Body of pancreas (tissue), 4 donors: ENCODE measurements around the gene EXOC7. TPM values are rescaled to one million over a fixed set of nuclear protein-coding genes. Genes with fewer than 3 reads are reported as not detected.

Experiments used
- ATAC-seq: fragments of 150-250 bp; one replicate; pipeline ENCODE4 v1.9.1; 2016
- DNase-seq, 4 donors: peaks; one replicate each; pipeline ENCODE4 v3.0.0-alpha.2; 2019
- H3K27ac ChIP-seq, 4 donors: fragments of 200-600 bp; sonication (generic); 1 replicate in 3 of 4; 2 replicates in 1 of 4; pipeline versions ENCODE4 v1.5.1 to v1.6.1; 2016 to 2019; ENCODE audit warnings: mild to moderate bottlenecking in 1 of 4, mixed read lengths in 1 of 4, moderate library complexity in 1 of 4
- H3K27me3 ChIP-seq, 2 donors: fragments of 200-600 bp; sonication (generic); one replicate each; pipeline ENCODE4 v1.6.0; 2016; ENCODE audit warnings: mild to moderate bottlenecking in 1 of 2
- H3K36me3 ChIP-seq, 2 donors: fragments of 200-600 bp; sonication (generic); replicated peaks in 1 of 2; 2 replicates each; pipeline ENCODE4 v1.5.1; 2016; ENCODE audit warnings: low read depth in 2 of 2; ENCODE audit not compliant: insufficient read depth in 1 of 2
- H3K4me1 ChIP-seq: fragments of 200-600 bp; sonication (generic); one replicate; pipeline ENCODE4 v1.6.0; 2016
- H3K4me3 ChIP-seq, 2 donors: fragments of 200-600 bp; sonication (generic); 1 replicate in 1 of 2; 2 replicates in 1 of 2; pipeline ENCODE4 v1.5.1; 2016 to 2019
- H3K9me3 ChIP-seq, 3 donors: fragments of 200-600 bp; sonication (generic); 1 replicate in 2 of 3; 2 replicates in 1 of 3; pipeline ENCODE4 v1.5.1; 2016
- CTCF ChIP-seq, 7 experiments: fragments of 450-650 bp in 4 of 7; fragments of 200-600 bp in 3 of 7; sonication (generic) in 3 of 7; IDR thresholded peaks; one replicate each; pipeline ENCODE4 v1.5.1; 2016 to 2019; ENCODE audit warnings: antibody characterized with exemption in 7 of 7
- POLR2A ChIP-seq, 3 donors: fragments of 450-650 bp; IDR thresholded peaks; one replicate each; pipeline ENCODE4 v1.6.1; 2016; ENCODE audit warnings: antibody characterized with exemption in 3 of 3, mild to moderate bottlenecking in 2 of 3
- WGBS, 2 donors: methylation state at CpG; one replicate each; pipeline ENCODE4 v1.1.5; 2017; 5-methylcytosine and 5-hydroxymethylcytosine counted together
- intact Hi-C: fragments of 100-400 bp; cut with DNase I; formaldehyde crosslinking; loops from one replicate; pipeline ENCODE4 v1.15.1; 2023
- total RNA-seq, 2 donors: library from RNA; depleted of rRNA; stranded (reverse); fragments of >200 nt; gene quantifications; one replicate each; pipeline ENCODE4 v1.1.0, GENCODE V29; 2016

EXOC7 gene
- total RNA-seq, 2 donors from 2014 or later = 53.2 to 73.2 TPM

DNA sequence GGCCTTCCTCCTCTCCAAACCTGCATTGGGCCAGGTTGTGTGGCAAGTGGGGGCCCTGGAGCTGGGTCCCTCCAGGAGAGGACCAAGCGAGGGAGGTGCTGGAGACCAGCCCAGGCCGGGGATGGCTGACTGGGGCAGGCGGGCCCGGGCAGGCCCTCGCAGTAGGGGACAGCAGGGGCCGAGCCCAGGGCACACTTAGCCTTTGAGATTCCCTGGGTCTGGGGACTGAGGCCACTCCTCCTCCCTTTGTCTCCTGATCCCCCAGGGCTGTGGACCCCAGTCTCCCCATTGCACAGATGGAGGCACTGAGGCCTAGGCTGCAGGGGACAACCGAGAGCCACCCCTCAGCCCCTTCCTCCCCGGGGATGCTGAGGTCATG lies 32.2 kb upstream of the EXOC7 start:
- intact Hi-C loops = no loop called here
- peaks cover 0 to 22% of the 10 kb centered on the region in 2 donors for H3K27me3 ChIP-seq
- WGBS, 2 donors = 39 to 80% methylated on average over 2 to 7 of the region's 8 CpGs

GRCh38 chr17:76134911-76135809 lies 31.6 kb upstream of the EXOC7 start:
- TF ChIP-seq POLR2A (IDR thresholded peaks at IDR 0.05) = no peak
- TF ChIP-seq CTCF (IDR thresholded peaks at IDR 0.05) = no peak
- ATAC-seq = no peak
- WGBS, 2 donors = 52 to 61% methylated on average over 19 to 22 of the region's 22 CpGs
- Histone ChIP-seq H3K9me3 (no peaks in the 10 kb centered on the region), H3K27ac (no peak overlapping the region), H3K4me1 (peaks cover 26% of the 10 kb centered on the region), H3K4me3 (no peak overlapping the region), H3K36me3 (no peaks in the 10 kb centered on the region), H3K27me3 (peaks cover 0 to 22% of the 10 kb centered on the region in 2 donors)
- intact Hi-C loops = no loop called here
- no peak for DNase-seq

More for the DNA sequence above, 32.2 kb upstream of the EXOC7 start:
- ATAC-seq = no peak
- H3K27ac ChIP-seq = no peak overlapping the region
- H3K4me3 ChIP-seq = no peak overlapping the region
- DNase-seq = no peak
- H3K36me3 ChIP-seq = no peaks in the 10 kb centered on the region
- H3K9me3 ChIP-seq = no peaks in the 10 kb centered on the region
- TF ChIP-seq POLR2A (IDR thresholded peaks at IDR 0.05) (no peak), CTCF (IDR thresholded peaks at IDR 0.05) (no peak)
- H3K4me1 ChIP-seq = peaks cover 32% of the 10 kb centered on the region

DNA sequence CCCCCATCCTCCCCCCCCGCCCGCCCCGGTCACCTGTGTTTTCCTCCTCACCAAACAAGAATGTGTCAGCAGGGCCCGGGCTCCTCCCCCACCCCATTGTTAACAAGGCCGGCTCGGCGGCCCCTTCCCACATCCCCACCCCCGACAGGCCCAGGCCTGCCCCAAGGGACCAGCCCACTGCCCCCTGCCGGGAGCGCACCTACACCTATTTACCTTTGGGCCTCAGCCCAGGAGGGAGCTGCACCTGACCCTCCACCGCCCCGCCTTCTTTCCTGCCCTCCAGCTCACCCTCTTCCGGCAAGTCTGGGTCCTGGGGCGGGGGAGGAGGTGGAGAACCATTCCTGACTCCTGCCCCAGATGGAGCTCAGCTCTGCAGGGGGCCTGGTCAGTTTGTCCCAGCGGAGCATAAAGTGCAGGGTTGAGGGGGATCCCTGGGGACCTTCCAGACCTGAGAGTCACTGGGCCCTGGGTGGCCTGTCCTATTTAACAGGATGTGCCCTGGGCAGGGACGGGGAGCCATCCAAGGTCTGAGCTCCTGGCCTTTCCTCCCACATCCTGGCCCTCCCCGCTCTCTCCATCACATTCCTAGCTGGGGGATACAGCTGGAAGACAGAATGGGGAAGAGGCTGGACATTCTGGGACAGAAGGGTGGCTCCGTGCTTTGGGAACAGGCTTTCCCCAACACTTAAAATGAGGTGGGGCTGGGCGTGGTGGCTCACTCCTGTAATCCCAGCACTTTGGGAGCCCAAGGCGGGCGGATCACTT lies 29.2 kb upstream of the EXOC7 start:
- Histone ChIP-seq H3K9me3 (no peaks in the 10 kb centered on the region), H3K4me3 (no peak overlapping the region), H3K4me1 (peaks cover 8% of the 10 kb centered on the region), H3K27me3 (peaks cover 0 to 3% of the 10 kb centered on the region in 2 donors), H3K27ac (peak overlapping the region; percentile 54 to 72 (median 64)), H3K36me3 (no peaks in the 10 kb centered on the region)
- WGBS, 2 donors = 12 to 45% methylated on average over 3 to 16 of the region's 21 CpGs
- DNase-seq = peak; percentile 68 to 83 (median 76)
- TF ChIP-seq POLR2A (IDR thresholded peaks at IDR 0.05) = peak in 2 of 3 donors; percentile 44 to 48
- TF ChIP-seq CTCF (IDR thresholded peaks at IDR 0.05) = peak in 4 of 7 experiments; percentile 10 to 32 (median 23)
- intact Hi-C loops = no loop called here
- ATAC-seq = peak; percentile 85

- intact Hi-C loops = no loop called here
- peak; percentile 5 for ATAC-seq
- H3K36me3 ChIP-seq = no peaks in the 10 kb centered on the region
- no peak for DNase-seq
- H3K9me3 ChIP-seq = no peaks in the 10 kb centered on the region
- H3K4me3 ChIP-seq = no peak overlapping the region
- H3K4me1 ChIP-seq = no peaks in the 10 kb centered on the region
- TF ChIP-seq POLR2A (IDR thresholded peaks at IDR 0.05) (no peak), CTCF (IDR thresholded peaks at IDR 0.05) (no peak)
- H3K27ac ChIP-seq = peak overlapping the region; percentile 54 to 72 (median 64)
- WGBS, 2 donors = 51 to 65% methylated on average over 3 to 19 of the region's 21 CpGs
- H3K27me3 ChIP-seq = no peaks in the 10 kb centered on the region
These were observed 28.3 kb upstream of the EXOC7 start for GRCh38 chr17:76131692-76132573.
